ENCODE data around the gene RACGAP1. TPM values are rescaled to one million over a fixed set of nuclear protein-coding genes. Genes with fewer than 3 reads are reported as not detected.
"Not testable (repeated sequence)": the region's sequence is repeated elsewhere in the genome, so short reads cannot be mapped to it uniquely, and the experiment has no call there.

Gene RACGAP1
- polyA plus RNA-seq, 3 donors, result 47.5 to 49.4 (median 49.0) TPM

GRCh38 chr12:50038336-50038735 lies 13.0 kb upstream of the RACGAP1 start:
- DNase-seq, result no peak

DNA sequence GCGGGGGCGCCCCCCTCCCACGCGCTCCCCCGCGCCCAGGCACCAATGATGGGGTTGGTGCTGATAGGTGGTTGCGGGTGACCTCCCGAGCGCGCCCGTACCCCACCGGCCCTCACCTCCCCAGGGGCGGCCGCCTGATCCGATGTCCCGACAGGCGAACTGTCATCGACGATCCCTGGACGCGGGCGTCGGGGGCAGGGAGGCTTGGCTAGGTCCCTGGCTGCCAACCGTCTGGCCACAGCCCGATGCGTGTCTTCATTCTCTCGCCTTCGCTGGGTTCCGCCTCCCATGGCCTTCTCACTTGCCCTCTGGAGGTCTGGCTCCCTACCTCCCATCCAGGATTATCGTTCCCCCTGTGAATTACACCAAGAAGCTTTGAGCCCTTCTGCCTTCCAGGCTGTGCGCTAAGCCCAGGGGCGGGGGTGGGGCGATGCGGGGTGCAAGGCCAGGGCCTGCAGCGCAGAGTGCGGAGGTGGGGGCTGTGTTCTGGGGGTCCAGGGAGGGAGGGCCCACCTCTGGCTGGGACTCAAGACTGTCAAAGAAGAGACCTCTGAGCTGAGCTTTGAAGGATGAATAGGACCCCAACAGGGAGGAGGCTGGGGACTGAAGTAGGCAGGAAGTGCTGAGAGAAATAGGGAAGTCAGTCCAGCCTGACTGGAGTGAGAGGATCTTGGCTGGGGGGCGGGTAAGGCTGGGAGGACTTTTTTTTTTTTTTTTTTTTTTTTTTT lies 7.7 kb upstream of the RACGAP1 start:
- no peak for DNase-seq

GRCh38 chr12:50032515-50032853 lies 7.2 kb upstream of the RACGAP1 start:
- DNase-seq, result no peak

DNA sequence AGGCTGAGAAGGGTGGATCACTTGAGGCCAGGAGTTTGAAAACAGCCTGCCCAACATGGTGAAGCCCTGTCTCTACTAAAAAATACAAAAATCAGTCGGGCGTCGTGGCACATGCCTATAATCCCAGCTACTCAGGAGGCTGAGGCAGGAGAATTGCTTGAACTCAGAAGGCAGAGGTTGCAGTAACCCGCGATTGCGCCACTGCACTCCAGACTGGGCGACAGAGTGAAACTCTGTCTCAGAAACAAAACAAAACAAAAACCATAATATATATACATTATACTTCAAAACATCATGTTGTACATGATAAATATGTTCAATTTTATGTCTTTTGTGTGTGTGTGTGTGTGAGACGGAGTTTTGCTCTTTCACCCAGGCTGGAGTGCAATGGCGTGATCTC lies 5.2 kb upstream of the RACGAP1 start:
- DNase-seq, result not testable (repeated sequence)

DNA sequence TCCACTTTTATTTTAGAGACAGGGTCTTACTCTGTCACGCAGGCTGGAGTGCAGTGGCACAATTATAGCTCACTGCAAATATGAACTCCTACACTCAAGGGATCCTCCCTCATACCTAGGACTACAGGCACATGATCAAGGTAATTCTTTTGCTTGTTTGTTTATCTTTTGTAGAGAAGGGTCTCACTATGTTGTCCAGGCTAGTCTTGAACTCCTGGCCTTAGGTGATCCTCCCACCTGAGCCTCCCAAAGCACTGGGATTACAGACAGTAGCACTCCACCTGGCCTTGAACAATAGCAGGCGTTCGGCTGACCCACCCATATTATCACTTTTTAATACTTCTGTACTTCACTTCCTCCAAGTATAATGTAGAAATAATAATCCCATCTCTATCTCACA lies 1.4 kb upstream of the RACGAP1 start:
- DNase-seq, result no peak

DNA sequence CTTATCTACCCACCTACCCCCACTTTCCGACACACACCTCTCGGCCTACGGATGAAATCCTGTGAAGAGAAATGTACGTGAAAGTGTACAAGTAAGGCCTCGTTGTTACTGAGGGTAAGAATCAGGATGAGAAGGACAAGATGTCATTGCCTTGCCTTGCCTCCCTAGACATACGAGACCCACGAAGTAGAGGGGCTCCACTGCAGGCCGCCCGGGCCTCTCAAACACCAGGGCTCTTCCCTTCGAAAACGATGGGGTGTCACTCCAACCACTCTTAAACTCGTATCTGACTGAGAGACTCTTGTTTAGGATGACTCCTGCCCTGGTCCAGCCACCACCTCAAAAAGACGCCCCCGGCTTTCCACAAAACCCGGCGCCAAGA lies 498 bp downstream of the RACGAP1 start:
- DNase-seq, result no peak

- no peak for DNase-seq
Measured at GRCh38 chr12:50024227-50024626, 1.1 kb downstream of the RACGAP1 start.

DNA sequence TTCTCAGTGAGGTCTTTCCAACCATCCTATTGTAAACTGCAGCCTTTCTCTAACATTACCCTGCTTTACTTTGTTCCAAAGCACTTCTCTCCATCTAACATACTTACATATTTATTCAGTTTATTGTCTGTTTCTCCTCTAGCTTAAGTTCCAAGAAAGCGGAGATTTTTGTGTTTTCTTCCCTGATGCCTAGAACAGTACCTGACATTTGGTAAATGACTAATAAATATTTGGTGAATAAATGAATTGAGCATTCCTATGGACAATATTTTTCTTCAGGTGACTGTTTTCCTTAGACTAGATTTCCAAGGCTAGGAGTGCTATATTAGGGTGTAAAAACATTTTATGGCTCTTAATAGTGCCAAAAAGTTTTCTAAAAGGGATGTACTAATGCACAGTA lies 2.4 kb downstream of the RACGAP1 start:
- no peak for DNase-seq

- DNase-seq, result no peak
Measured at GRCh38 chr12:50021031-50021430, 4.3 kb downstream of the RACGAP1 start.

DNA sequence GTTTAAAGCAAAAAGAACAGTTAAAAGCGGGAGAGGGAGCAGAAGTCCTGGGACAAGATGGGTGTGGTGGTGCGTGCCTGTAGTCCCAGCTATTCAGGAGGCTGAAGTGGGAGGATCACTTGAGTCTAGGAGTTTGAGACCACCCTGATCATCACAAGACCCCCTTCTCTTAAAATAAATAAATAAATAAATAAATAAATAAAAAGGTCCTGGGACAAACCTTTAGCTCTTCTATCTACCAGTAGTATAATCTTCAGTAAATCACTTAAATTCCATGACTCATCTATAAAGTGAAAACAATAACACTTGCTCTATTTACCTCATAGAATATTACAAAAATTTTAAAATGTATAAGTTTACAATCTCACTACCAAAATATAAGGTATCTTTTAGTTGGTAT lies 5.8 kb downstream of the RACGAP1 start:
- no peak for DNase-seq

DNA sequence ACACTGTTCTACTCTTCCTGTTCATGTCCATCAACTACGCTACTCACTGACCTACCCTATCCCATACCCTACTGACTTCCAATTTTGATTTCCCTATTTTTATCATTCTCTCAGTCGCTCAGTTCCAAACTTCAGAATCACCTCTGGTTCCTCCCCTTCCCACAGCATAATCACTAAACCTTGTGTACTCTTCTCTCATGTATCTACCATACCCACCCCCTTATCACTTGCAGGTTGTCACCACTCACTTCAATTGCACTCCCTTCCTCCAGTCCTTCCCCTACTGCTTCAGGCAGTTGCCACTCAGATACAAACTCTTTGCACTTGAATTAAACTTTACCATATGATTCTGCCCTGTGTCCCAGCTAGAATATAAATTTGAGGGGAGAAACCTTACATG lies 6.3 kb downstream of the RACGAP1 start:
- no peak for DNase-seq

DNA sequence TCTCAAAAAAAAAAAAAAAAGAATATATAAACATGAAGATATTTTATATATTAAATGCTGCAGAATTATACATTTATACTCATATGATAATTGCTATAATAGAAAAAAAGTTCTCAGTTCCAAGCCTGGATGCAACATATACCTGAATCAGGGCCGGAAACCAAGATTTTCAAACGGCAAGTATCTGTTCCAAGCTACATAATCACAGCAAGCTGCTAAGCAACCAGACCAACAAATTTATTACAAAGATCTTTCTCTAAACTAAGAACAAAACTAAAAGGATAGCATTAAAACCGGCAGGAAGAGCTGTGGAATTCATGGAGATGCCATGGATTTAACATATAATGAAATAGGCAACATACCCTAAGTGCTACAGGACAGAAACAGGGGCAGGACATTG lies 7.1 kb downstream of the RACGAP1 start:
- DNase-seq, result no peak

GRCh38 chr12:50017641-50018040 lies 7.7 kb downstream of the RACGAP1 start:
- DNase-seq, result no peak

- DNase-seq, result no peak
Measured at GRCh38 chr12:50016501-50017475, 8.5 kb downstream of the RACGAP1 start.

DNA sequence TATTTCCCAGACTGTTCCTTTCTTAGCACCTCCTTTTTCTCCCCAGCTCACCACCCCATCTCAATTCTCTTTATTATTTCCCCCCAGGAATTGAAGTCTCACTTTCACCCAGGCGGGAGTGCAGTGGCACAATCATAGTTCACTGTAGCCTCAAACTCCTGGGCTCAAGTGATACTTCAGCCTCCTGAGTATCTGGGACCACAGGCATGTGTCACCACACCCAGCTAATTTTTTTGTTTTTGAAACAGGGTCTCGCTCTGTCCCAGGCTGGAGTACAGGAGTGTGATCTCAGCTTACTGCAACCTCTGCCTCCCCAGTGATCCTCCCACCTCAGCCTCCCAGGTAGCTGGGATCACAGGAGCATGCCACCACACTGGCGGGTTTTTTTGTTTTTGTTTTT lies 11.0 kb downstream of the RACGAP1 start:
- DNase-seq, result no peak

- no peak for DNase-seq
Measured at GRCh38 chr12:50013361-50014147, 11.7 kb downstream of the RACGAP1 start.

DNA sequence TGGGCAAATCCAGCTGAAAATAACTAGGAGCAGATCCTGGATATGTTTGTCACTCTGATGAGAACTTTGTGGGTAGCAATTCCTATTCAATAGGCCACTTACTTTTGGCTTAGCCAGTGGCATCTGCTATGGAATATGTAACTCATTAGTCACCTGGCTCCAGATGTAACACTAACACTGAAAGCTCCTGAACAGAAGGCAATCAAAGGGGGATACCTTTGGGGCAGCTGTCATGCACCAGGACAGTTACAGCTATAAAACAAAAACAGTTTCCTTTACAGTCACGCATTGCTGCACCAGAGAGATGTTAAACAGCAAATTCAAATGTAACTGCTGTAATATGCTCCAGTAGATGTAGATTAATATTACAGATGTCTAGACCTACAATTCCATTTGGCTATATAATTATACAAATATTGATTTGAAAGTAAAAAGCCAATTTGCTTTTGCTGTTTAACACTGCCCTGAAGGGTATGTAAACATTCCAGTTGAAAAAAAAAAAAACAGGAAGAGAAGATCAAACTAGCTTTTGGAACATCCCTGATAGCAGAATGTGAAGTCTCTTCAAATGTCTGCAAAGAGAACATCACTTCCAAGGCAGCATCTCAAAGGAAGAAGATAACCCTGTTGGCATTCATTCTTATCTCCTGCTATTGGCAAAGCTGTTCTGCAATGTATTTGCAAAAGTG lies 18.4 kb downstream of the RACGAP1 start:
- DNase-seq, result no peak

DNA sequence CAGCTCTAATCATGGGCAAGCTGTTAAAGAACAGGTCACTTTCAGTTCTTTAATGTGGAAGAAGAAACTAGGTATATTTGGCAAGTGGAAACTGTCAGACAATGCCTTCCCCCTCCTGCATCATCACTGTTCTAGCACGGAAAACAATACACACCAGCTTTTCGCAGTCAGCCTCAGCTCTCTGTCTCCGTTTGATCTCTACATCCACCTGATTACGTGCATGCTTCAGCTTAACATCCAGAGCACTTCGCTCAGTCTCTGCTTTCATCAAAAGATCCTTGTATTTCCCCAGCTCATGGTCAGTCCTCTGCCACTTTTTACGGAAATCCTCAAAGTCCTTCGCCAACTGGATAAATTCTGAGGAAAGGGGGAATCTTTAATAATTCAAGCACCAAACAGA lies 19.0 kb downstream of the RACGAP1 start:
- no peak for DNase-seq

GRCh38 chr12:50005175-50005574 lies 20.1 kb downstream of the RACGAP1 start:
- no peak for DNase-seq

DNA sequence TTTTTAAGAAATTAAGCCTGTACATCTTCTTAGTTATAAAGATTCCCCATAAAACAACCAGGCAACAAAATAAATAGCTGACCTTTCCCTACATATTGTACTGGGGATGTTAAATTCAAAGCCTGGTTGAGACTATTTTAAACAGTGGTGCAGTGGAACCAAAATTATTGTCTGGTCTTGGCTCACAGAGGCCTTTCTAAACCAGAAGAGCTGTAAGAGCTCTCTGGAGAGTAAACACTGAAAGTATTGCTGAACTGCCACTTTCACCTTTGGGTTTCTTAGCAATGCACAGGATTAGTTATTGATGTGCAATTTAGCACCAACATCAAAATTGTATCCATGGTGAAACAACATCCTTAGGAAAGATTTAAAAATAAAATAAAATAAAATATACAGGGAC lies 20.6 kb downstream of the RACGAP1 start:
- no peak for DNase-seq

- DNase-seq, result no peak
Measured at GRCh38 chr12:50003595-50003994, 21.7 kb downstream of the RACGAP1 start.

DNA sequence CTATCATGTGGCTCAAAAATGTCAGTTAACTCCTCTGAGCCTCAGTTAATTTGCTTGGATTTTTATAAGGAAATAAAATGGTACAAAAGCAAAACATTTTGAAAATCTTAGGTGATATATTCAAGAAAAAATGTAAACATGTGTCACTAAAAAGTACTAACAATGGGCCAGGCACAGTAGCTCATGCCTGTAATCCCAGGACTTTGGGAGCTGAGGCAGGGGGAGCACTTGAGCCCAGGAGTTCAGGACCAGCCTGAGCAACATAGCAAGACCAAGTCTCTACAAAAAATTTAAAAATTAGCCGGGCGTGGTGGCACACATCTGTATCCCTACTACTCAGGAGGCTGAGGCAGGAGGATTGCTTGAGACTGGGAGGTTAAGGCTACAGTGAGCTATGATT lies 26.8 kb downstream of the RACGAP1 start:
- DNase-seq, result no peak

Measured in renal pelvis (tissue), 4 donors.